ENCODE data around the gene SDHA. TPM values are rescaled to one million over a fixed set of nuclear protein-coding genes. Genes with fewer than 3 reads are reported as not detected.
"Not testable (repeated sequence)": the region's sequence is repeated elsewhere in the genome, so short reads cannot be mapped to it uniquely, and the experiment has no call there.

The SDHA gene
- total RNA-seq, 1 donor from 2014 or later: 91.7 TPM

DNA sequence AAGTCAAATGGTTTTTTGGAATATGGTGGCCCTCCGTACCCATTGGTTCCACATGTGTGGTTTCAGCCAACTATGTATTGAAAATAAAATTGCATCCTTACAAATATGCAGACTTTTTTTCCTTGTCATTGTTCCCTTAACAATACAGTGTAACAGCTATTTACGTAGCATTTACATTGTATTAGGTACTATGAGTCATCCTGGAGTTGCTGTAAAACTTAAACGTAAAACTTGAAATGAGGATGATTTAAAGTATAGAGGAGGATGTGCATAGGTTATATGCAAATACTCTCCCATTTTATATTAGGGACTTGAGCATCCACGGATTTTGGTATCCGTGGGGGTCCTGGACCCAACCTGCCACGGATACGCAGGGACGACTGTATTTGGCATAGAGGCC, 16.3 kb downstream of the SDHA start:
- FAIRE-seq (no peak), DNase-seq (ENCODE audit: low read depth) (no peak)
- peaks cover 19% of the 10 kb centered on the region for H3K36me3 ChIP-seq (ENCODE audit: insufficient read depth, low read length)
- no peaks in the 10 kb centered on the region for H3K9me3 Mint-ChIP-seq (ENCODE audit: unreplicated experiment)
- no peak overlapping the region for H3K27ac ChIP-seq (ENCODE audit: low read depth, low read length)
- no peaks in the 10 kb centered on the region for H3K9me3 ChIP-seq (ENCODE audit: insufficient read depth, low read depth, low read length)
- no peaks in the 10 kb centered on the region for H3K79me2 ChIP-seq (ENCODE audit: insufficient read depth, low read length)
- no peak overlapping the region for H3K4me3 ChIP-seq (ENCODE audit: insufficient read depth, low read depth, low read length)
- H3K4me1 ChIP-seq (ENCODE audit: insufficient read depth, low read length): no peaks in the 10 kb centered on the region
- no peaks in the 10 kb centered on the region for H4K20me1 ChIP-seq (ENCODE audit: insufficient read depth, low read length)
- H3K27ac Mint-ChIP-seq (ENCODE audit: unreplicated experiment): no peak overlapping the region
- H3K4me3 Mint-ChIP-seq (ENCODE audit: unreplicated experiment): no peak overlapping the region
- no peak for TF ChIP-seq EZH2 (IDR thresholded peaks at IDR 0.05; ENCODE audit: insufficient read depth, low read length)
- TF ChIP-seq, protein P1, sequence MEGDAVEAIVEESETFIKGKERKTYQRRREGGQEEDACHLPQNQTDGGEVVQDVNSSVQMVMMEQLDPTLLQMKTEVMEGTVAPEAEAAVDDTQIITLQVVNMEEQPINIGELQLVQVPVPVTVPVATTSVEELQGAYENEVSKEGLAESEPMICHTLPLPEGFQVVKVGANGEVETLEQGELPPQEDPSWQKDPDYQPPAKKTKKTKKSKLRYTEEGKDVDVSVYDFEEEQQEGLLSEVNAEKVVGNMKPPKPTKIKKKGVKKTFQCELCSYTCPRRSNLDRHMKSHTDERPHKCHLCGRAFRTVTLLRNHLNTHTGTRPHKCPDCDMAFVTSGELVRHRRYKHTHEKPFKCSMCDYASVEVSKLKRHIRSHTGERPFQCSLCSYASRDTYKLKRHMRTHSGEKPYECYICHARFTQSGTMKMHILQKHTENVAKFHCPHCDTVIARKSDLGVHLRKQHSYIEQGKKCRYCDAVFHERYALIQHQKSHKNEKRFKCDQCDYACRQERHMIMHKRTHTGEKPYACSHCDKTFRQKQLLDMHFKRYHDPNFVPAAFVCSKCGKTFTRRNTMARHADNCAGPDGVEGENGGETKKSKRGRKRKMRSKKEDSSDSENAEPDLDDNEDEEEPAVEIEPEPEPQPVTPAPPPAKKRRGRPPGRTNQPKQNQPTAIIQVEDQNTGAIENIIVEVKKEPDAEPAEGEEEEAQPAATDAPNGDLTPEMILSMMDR (IDR thresholded peaks at IDR 0.05; ENCODE audit: insufficient read depth, low read depth, low read length): no peak
- H3K4me1 Mint-ChIP-seq (ENCODE audit: low read depth, unreplicated experiment): peaks cover 2% of the 10 kb centered on the region
- no peak overlapping the region for H2AFZ ChIP-seq (ENCODE audit: low read depth, low read length)
- H3K9ac ChIP-seq (ENCODE audit: low read length): no peak overlapping the region
- no peak overlapping the region for H3K4me2 ChIP-seq (ENCODE audit: low read length)
- no peaks in the 10 kb centered on the region for H3K27me3 ChIP-seq (ENCODE audit: insufficient read depth, low read length)
- H3K27me3 Mint-ChIP-seq (ENCODE audit: low read depth, unreplicated experiment): no peaks in the 10 kb centered on the region
- H3K36me3 Mint-ChIP-seq (ENCODE audit: low read depth, unreplicated experiment): peaks cover 8% of the 10 kb centered on the region

DNA sequence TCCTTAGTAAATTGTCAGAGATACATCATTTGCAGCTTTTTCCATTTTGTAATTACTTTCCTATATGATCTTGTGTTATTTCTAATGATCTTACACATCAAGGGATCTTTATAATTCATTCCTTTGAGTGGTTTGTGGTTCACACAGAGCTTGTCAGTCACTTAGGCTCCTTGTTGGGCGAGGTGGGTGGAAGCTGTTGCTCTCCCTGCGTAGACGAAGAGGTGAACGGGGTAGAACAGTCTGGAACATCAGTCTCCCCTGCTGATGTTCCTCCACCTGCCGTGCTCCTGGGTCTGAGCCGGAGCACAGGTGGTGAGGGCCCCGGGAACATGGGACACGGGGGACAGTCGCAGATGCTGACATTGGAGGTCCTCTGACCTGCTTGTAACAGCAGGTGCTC, 17.4 kb downstream of the SDHA start:
- not testable (repeated sequence) for H3K27me3 Mint-ChIP-seq (ENCODE audit: low read depth, unreplicated experiment); H3K4me3 Mint-ChIP-seq (ENCODE audit: unreplicated experiment); H2AFZ ChIP-seq (ENCODE audit: low read depth, low read length); H3K4me1 Mint-ChIP-seq (ENCODE audit: low read depth, unreplicated experiment); H3K4me3 ChIP-seq (ENCODE audit: insufficient read depth, low read depth, low read length); H3K9ac ChIP-seq (ENCODE audit: low read length); H4K20me1 ChIP-seq (ENCODE audit: insufficient read depth, low read length); H3K27ac ChIP-seq (ENCODE audit: low read depth, low read length); H3K79me2 ChIP-seq (ENCODE audit: insufficient read depth, low read length); H3K27me3 ChIP-seq (ENCODE audit: insufficient read depth, low read length); H3K9me3 Mint-ChIP-seq (ENCODE audit: unreplicated experiment); H3K4me1 ChIP-seq (ENCODE audit: insufficient read depth, low read length); FAIRE-seq; H3K27ac Mint-ChIP-seq (ENCODE audit: unreplicated experiment); DNase-seq (ENCODE audit: low read depth); H3K9me3 ChIP-seq (ENCODE audit: insufficient read depth, low read depth, low read length); H3K4me2 ChIP-seq (ENCODE audit: low read length)
- peaks cover 11% of the 10 kb centered on the region for H3K36me3 Mint-ChIP-seq (ENCODE audit: low read depth, unreplicated experiment)
- peaks cover 19% of the 10 kb centered on the region for H3K36me3 ChIP-seq (ENCODE audit: insufficient read depth, low read length)

DNA sequence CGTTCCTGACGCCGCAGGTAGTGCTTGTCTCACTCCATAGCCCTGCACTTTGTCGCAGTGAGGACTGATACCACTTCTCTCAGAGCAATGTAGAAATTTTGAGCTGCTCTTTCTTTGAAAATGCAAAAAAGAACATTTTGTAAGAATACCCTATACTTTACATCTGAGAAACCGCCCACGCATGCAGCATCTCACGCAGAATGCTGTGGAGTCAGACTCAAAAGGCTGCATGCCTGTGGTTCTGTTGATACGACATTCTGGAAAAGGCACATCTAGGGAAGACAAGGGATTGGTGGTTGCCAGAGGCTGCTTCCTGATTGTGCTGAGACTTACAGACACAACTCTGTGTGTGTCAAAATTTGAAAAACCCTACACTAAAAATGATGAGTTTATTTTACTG, 19.8 kb downstream of the SDHA start:
- H2AFZ ChIP-seq (ENCODE audit: low read depth, low read length); H3K4me2 ChIP-seq (ENCODE audit: low read length); FAIRE-seq; H3K9ac ChIP-seq (ENCODE audit: low read length); H3K4me1 ChIP-seq (ENCODE audit: insufficient read depth, low read length); H3K4me3 Mint-ChIP-seq (ENCODE audit: unreplicated experiment); H4K20me1 ChIP-seq (ENCODE audit: insufficient read depth, low read length); H3K79me2 ChIP-seq (ENCODE audit: insufficient read depth, low read length); H3K4me3 ChIP-seq (ENCODE audit: insufficient read depth, low read depth, low read length); H3K9me3 ChIP-seq (ENCODE audit: insufficient read depth, low read depth, low read length); H3K4me1 Mint-ChIP-seq (ENCODE audit: low read depth, unreplicated experiment); H3K27me3 Mint-ChIP-seq (ENCODE audit: low read depth, unreplicated experiment); H3K27me3 ChIP-seq (ENCODE audit: insufficient read depth, low read length); H3K27ac ChIP-seq (ENCODE audit: low read depth, low read length); H3K9me3 Mint-ChIP-seq (ENCODE audit: unreplicated experiment): not testable (repeated sequence)
- peaks cover 27% of the 10 kb centered on the region for H3K36me3 Mint-ChIP-seq (ENCODE audit: low read depth, unreplicated experiment)
- DNase-seq (ENCODE audit: low read depth): peak; percentile 73
- peaks cover 24% of the 10 kb centered on the region for H3K36me3 ChIP-seq (ENCODE audit: insufficient read depth, low read length)
- H3K27ac Mint-ChIP-seq (ENCODE audit: unreplicated experiment): peak overlapping the region; percentile 72

GRCh38 chr5:240550-240949, 22.4 kb downstream of the SDHA start:
- not testable (repeated sequence) for H3K27me3 Mint-ChIP-seq (ENCODE audit: low read depth, unreplicated experiment)

GRCh38 chr5:241045-241669, 23.0 kb downstream of the SDHA start:
- H3K4me1 Mint-ChIP-seq (ENCODE audit: low read depth, unreplicated experiment): peaks cover 13% of the 10 kb centered on the region
- Histone ChIP-seq H3K36me3 (ENCODE audit: insufficient read depth, low read length) (peaks cover 18% of the 10 kb centered on the region), H4K20me1 (ENCODE audit: insufficient read depth, low read length) (peaks cover 13% of the 10 kb centered on the region)
- not testable (repeated sequence) for H2AFZ ChIP-seq (ENCODE audit: low read depth, low read length); DNase-seq (ENCODE audit: low read depth); H3K27me3 Mint-ChIP-seq (ENCODE audit: low read depth, unreplicated experiment); H3K4me2 ChIP-seq (ENCODE audit: low read length); H3K9me3 ChIP-seq (ENCODE audit: insufficient read depth, low read depth, low read length); H3K4me1 ChIP-seq (ENCODE audit: insufficient read depth, low read length); H3K27ac Mint-ChIP-seq (ENCODE audit: unreplicated experiment); H3K4me3 Mint-ChIP-seq (ENCODE audit: unreplicated experiment); FAIRE-seq; H3K27ac ChIP-seq (ENCODE audit: low read depth, low read length); H3K79me2 ChIP-seq (ENCODE audit: insufficient read depth, low read length); H3K27me3 ChIP-seq (ENCODE audit: insufficient read depth, low read length); H3K9ac ChIP-seq (ENCODE audit: low read length); H3K4me3 ChIP-seq (ENCODE audit: insufficient read depth, low read depth, low read length); H3K9me3 Mint-ChIP-seq (ENCODE audit: unreplicated experiment)
- H3K36me3 Mint-ChIP-seq (ENCODE audit: low read depth, unreplicated experiment): peaks cover 38% of the 10 kb centered on the region

More at GRCh38 chr5:240550-240949, 22.4 kb downstream of the SDHA start:
- H2AFZ ChIP-seq (ENCODE audit: low read depth, low read length); H4K20me1 ChIP-seq (ENCODE audit: insufficient read depth, low read length); DNase-seq (ENCODE audit: low read depth); H3K4me1 ChIP-seq (ENCODE audit: insufficient read depth, low read length); H3K79me2 ChIP-seq (ENCODE audit: insufficient read depth, low read length); H3K4me3 Mint-ChIP-seq (ENCODE audit: unreplicated experiment); H3K27me3 ChIP-seq (ENCODE audit: insufficient read depth, low read length); H3K9me3 Mint-ChIP-seq (ENCODE audit: unreplicated experiment); H3K9me3 ChIP-seq (ENCODE audit: insufficient read depth, low read depth, low read length); H3K27ac Mint-ChIP-seq (ENCODE audit: unreplicated experiment); H3K27ac ChIP-seq (ENCODE audit: low read depth, low read length); H3K9ac ChIP-seq (ENCODE audit: low read length); FAIRE-seq; H3K4me1 Mint-ChIP-seq (ENCODE audit: low read depth, unreplicated experiment); H3K4me2 ChIP-seq (ENCODE audit: low read length); H3K4me3 ChIP-seq (ENCODE audit: insufficient read depth, low read depth, low read length): not testable (repeated sequence)
- peaks cover 38% of the 10 kb centered on the region for H3K36me3 Mint-ChIP-seq (ENCODE audit: low read depth, unreplicated experiment)
- peaks cover 17% of the 10 kb centered on the region for H3K36me3 ChIP-seq (ENCODE audit: insufficient read depth, low read length)

All from astrocyte (in vitro differentiated cells and primary cell).